Tibial artery (tissue), 4 donors: ENCODE data around the gene PAQR7.

ENCODE experiments used
- DNase-seq, 2 donors: peaks; one replicate each; pipeline ENCODE4 v3.0.0-alpha.2; 2019
- H3K27ac ChIP-seq, 2 donors: fragments of 200-600 bp; sonication (generic) in 1 of 2; 1 replicate in 1 of 2; 2 replicates in 1 of 2; pipeline ENCODE4 v1.5.1; 2018 to 2019; ENCODE audit warnings: mild to moderate bottlenecking in 1 of 2
- H3K27me3 ChIP-seq, 2 donors: fragments of 200-600 bp; sonication (generic) in 1 of 2; one replicate each; pipeline versions ENCODE4 v1.5.1 to v1.6.0; 2016 to 2019
- H3K36me3 ChIP-seq, 3 donors: fragments of 200-600 bp; sonication (generic) in 2 of 3; one replicate each; pipeline ENCODE4 v1.5.1; 2016 to 2019; ENCODE audit warnings: mild to moderate bottlenecking in 2 of 3
- H3K4me1 ChIP-seq, 4 donors: fragments of 200-600 bp; sonication (generic) in 2 of 4; 1 replicate in 3 of 4; 2 replicates in 1 of 4; pipeline ENCODE4 v1.5.1; 2016 to 2019
- H3K4me3 ChIP-seq, 2 donors: fragments of 200-600 bp; sonication (generic) in 1 of 2; 1 replicate in 1 of 2; 2 replicates in 1 of 2; pipeline ENCODE4 v1.5.1; 2018 to 2019; ENCODE audit warnings: mild to moderate bottlenecking in 2 of 2
- H3K9me3 ChIP-seq, 3 donors: fragments of 200-600 bp; sonication (generic) in 1 of 3; one replicate each; pipeline ENCODE4 v1.5.1; 2016 to 2019
- CTCF ChIP-seq, 2 experiments: fragments of 200-600 bp in 1 of 2; fragments of 450-650 bp in 1 of 2; IDR thresholded peaks; one replicate each; pipeline ENCODE4 v1.5.1; 2017 to 2019; ENCODE audit warnings: antibody characterized with exemption in 2 of 2, mild to moderate bottlenecking in 1 of 2, moderate library complexity in 1 of 2
- intact Hi-C: fragments of 100-400 bp; cut with DNase I; formaldehyde crosslinking; loops from one replicate; pipeline ENCODE4 v1.15.0; 2023; ENCODE audit warnings: low total_unique reads

Gene PAQR7

GRCh38 chr1:25862785-25863485 is 12.6 kb downstream of the PAQR7 start:
- Histone ChIP-seq H3K27ac (no peak overlapping the region), H3K4me1 (peaks cover 0 to 18% (median 12%) of the 10 kb centered on the region in 4 donors), H3K27me3 (no peaks in the 10 kb centered on the region), H3K36me3 (peaks cover 0 to 18% (median 5%) of the 10 kb centered on the region in 3 donors), H3K4me3 (no peak overlapping the region), H3K9me3 (no peaks in the 10 kb centered on the region)
- intact Hi-C loops = no loop called here
- no peak for TF ChIP-seq CTCF (IDR thresholded peaks at IDR 0.05)
- DNase-seq = no peak

GRCh38 chr1:25861316-25862286 is 13.9 kb downstream of the PAQR7 start:
- TF ChIP-seq CTCF (IDR thresholded peaks at IDR 0.05) = no peak
- peak in 1 of 2 donors; percentile 39 for DNase-seq
- Histone ChIP-seq H3K27ac (no peak overlapping the region), H3K4me1 (peaks cover 0 to 18% (median 12%) of the 10 kb centered on the region in 4 donors), H3K9me3 (no peaks in the 10 kb centered on the region), H3K4me3 (no peak overlapping the region), H3K36me3 (peaks cover 0 to 18% (median 5%) of the 10 kb centered on the region in 3 donors), H3K27me3 (no peaks in the 10 kb centered on the region)
- intact Hi-C loops = no loop called here

DNA sequence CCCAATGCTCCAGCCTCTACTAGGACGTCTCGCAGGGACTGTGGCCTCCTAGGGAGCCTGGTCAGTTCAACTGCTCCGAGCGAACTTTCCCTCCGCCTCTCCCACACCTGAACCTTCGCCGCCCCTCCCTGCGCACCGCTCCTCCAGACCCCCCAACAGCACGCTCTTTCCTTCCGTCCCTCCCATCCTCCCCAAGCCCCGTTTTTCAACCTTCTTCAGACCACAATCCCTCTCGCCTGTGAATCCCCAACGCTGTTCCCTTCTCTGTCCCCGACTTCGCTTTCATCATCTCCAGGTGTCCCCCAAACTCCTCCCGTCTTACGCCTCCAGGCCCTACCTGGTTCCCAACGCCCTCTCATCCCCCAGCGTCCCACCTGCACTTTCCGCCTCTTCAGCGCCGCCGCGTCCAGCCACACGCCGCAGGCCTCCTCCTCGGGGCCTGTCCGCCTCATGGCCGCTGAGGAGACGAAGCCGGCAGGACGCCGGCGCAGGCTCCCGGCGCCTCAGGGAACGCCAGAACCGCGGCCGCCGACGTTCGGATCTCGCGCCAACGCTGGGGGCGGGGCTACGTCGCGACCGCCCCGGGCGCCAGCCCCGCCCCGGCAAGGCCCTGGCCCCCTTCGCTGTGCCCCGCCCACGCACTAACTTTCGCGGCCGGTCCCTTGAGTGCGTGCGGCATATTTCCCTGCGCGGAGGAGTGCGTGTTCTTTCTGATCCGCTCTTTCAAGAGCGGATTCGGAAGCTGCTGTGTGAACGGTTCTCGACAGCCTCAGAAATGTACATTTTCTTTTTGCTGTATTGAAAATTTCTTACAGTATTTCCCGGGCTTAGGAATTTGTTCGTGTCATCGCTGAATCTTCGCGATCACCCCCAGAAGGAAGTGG is 16.4 kb downstream of the PAQR7 start, which contains the start of gene AUNIP:
Gene AUNIP (minus strand): TSS at position 552 of the 884 bp plus-strand sequence. CDS start 100 bp downstream, at position 452.
- no peak for TF ChIP-seq CTCF (IDR thresholded peaks at IDR 0.05)
- H3K27me3 ChIP-seq = no peaks in the 10 kb centered on the region
- intact Hi-C loops = no loop called here
- H3K27ac ChIP-seq = peak within 1 kb of the TSS; percentile 70 to 75
- H3K36me3 ChIP-seq = peaks cover 0 to 18% (median 5%) of the 10 kb centered on the region in 3 donors
- peak within 1 kb of the TSS; percentile 53 to 58 for H3K4me3 ChIP-seq
- peak; percentile 83 to 89 for DNase-seq
- no peaks in the 10 kb centered on the region for H3K9me3 ChIP-seq
- peaks cover 0 to 18% (median 12%) of the 10 kb centered on the region in 4 donors for H3K4me1 ChIP-seq

- H3K9me3 ChIP-seq = no peaks in the 10 kb centered on the region
- H3K27me3 ChIP-seq = no peaks in the 10 kb centered on the region
- no peak for TF ChIP-seq CTCF (IDR thresholded peaks at IDR 0.05)
- no peak for DNase-seq
- intact Hi-C loops = no loop called here
- peaks cover 0 to 13% (median 5%) of the 10 kb centered on the region in 3 donors for H3K36me3 ChIP-seq
- peak overlapping the region; percentile 53 to 58 for H3K4me3 ChIP-seq
- no peak overlapping the region for H3K27ac ChIP-seq
- H3K4me1 ChIP-seq = peaks cover 0 to 18% (median 12%) of the 10 kb centered on the region in 4 donors
Measured at GRCh38 chr1:25858494-25858893, 17.0 kb downstream of the PAQR7 start.

GRCh38 chr1:25856856-25857255 is 18.7 kb downstream of the PAQR7 start:
- Histone ChIP-seq H3K36me3 (no peaks in the 10 kb centered on the region), H3K4me1 (peaks cover 0 to 18% (median 12%) of the 10 kb centered on the region in 4 donors), H3K4me3 (no peak overlapping the region), H3K27ac (no peak overlapping the region), H3K27me3 (no peaks in the 10 kb centered on the region), H3K9me3 (no peaks in the 10 kb centered on the region)
- intact Hi-C loops = no loop called here
- TF ChIP-seq CTCF (IDR thresholded peaks at IDR 0.05) = no peak
- no peak for DNase-seq
